K562 (cell line): ENCODE data around the gene ZNF577. TPM values are rescaled to one million over a fixed set of nuclear protein-coding genes. Genes with fewer than 3 reads are reported as not detected.

Source experiments
- BRD9 ChIP-seq: fragments of 450-650 bp; IDR thresholded peaks from 2 replicates; pipeline ENCODE4 v1.6.1; 2018; ENCODE audit warnings: low read depth; ENCODE audit not compliant: partially characterized antibody
- GATA2 ChIP-seq: sonication (generic); formaldehyde crosslinking; IDR thresholded peaks from 2 replicates; pipeline ENCODE4 v1.4.0; 2020; ENCODE audit warnings: mild to moderate bottlenecking, missing genetic modification reagents
- GTF2A2 ChIP-seq: IDR thresholded peaks from 2 replicates; pipeline ENCODE4 v1.6.1; 2016; ENCODE audit warnings: mild to moderate bottlenecking, missing genetic modification characterization, missing compliant biosample characterization
- HMG20A ChIP-seq: fragments of 450-650 bp; formaldehyde crosslinking; conservative IDR thresholded peaks from 2 replicates; pipeline ENCODE4 v1.4.0; 2020; ENCODE audit warnings: mild to moderate bottlenecking, mixed read lengths
- HMG20B ChIP-seq: fragments of 250-450 bp; sonication (Bioruptor Pico); IDR thresholded peaks from 2 replicates; pipeline ENCODE4 v1.5.0; 2021; ENCODE audit warnings: mild to moderate bottlenecking
- HNRNPUL1 ChIP-seq: fragments of 200-400 bp; formaldehyde crosslinking; IDR thresholded peaks from 2 replicates; pipeline ENCODE4 v1.6.1; 2017; ENCODE audit warnings: low read length
- HOMEZ ChIP-seq: fragments of 250-450 bp; sonication (Bioruptor Pico); IDR thresholded peaks from 2 replicates; pipeline ENCODE4 v1.4.0; 2020; ENCODE audit warnings: mild to moderate bottlenecking, moderate library complexity
- NR0B1 ChIP-seq: fragments of 450-650 bp; IDR thresholded peaks from one replicate; pipeline ENCODE4 v1.6.1; 2018; ENCODE audit warnings: mild to moderate bottlenecking, moderate library complexity; ENCODE audit not compliant: partially characterized antibody
- PHF8 ChIP-seq: fragments of 200-600 bp; sonication (generic); IDR thresholded peaks from 2 replicates; pipeline ENCODE4 v1.6.1; 2012; ENCODE audit warnings: mixed run types, mild to moderate bottlenecking, inconsistent platforms, low read length, moderate library complexity, borderline replicate concordance
- PKNOX1 ChIP-seq: fragments of 450-650 bp; IDR thresholded peaks from 2 replicates; pipeline ENCODE4 v1.6.1; 2016
- SAFB ChIP-seq: fragments of 200-400 bp; formaldehyde crosslinking; IDR thresholded peaks from 2 replicates; pipeline ENCODE4 v1.6.1; 2017; ENCODE audit warnings: low read depth, low read length, borderline replicate concordance
- SIX5 ChIP-seq, 2 experiments: IDR thresholded peaks; 2 replicates each; pipeline ENCODE4 v1.6.1; 2011; ENCODE audit warnings: low read length in 2 of 2, borderline replicate concordance in 1 of 2, low read depth in 1 of 2, mild to moderate bottlenecking in 1 of 2, moderate library complexity in 1 of 2; ENCODE audit not compliant: insufficient read depth in 1 of 2
- TEAD4 ChIP-seq, 2 experiments: sonication (generic) in 1 of 2; formaldehyde crosslinking in 1 of 2; IDR thresholded peaks; 2 replicates each; pipeline versions ENCODE4 v1.6.1 to v1.8.0; 2012 to 2022; ENCODE audit warnings: borderline replicate concordance in 1 of 2, inconsistent platforms in 1 of 2, low read length in 1 of 2, mild to moderate bottlenecking in 1 of 2, missing genetic modification reagents in 1 of 2
- ZNF146 ChIP-seq: IDR thresholded peaks from one replicate; pipeline ENCODE4 v1.6.1; 2018; ENCODE audit warnings: missing compliant biosample characterization; ENCODE audit not compliant: unreplicated experiment
- ZNF589 ChIP-seq: fragments of 200-800 bp; sonication (Bioruptor generic); IDR thresholded peaks from 2 replicates; pipeline ENCODE4 v1.6.1; 2016; ENCODE audit warnings: low read depth, missing genetic modification characterization, missing compliant biosample characterization
- ZNF668 ChIP-seq: fragments of 250-450 bp; sonication (Bioruptor Pico); IDR thresholded peaks from 2 replicates; pipeline ENCODE4 v1.8.0; 2022; ENCODE audit warnings: mild to moderate bottlenecking, inconsistent platforms
- ZNF77 ChIP-seq: fragments of 250-450 bp; sonication (Bioruptor Pico); IDR thresholded peaks from 2 replicates; pipeline ENCODE4 v1.5.0; 2020
- polyA plus RNA-seq, 8 experiments: library from polyadenylated mRNA; depleted of rRNA in 4 of 8; stranded (reverse) in 5 of 8; unstranded in 3 of 8; fragments of >200 nt; fragmentation: Nextera tagmentation in 2 of 8; fragmentation: Illumina TruSeq in 1 of 8; extraction: Ambion mirVana in 2 of 8; extraction: Trizol in 1 of 8; gene quantifications; 2 replicates each; pipeline versions ENCODE4 v1.2.1 to v1.2.3, GENCODE V29; 2011 to 2014; ENCODE audit warnings: inconsistent platforms in 1 of 8, missing spikeins in 1 of 8
- total RNA-seq, 7 experiments: library from RNA; depleted of rRNA in 6 of 7; stranded (reverse); fragments of >200 nt in 6 of 7; fragmentation: Illumina TruSeq in 2 of 7; extraction: Trizol in 2 of 7; gene quantifications; 2 replicates each; pipeline versions ENCODE4 v1.2.1 to v1.2.3, GENCODE V29; 2011 to 2021; ENCODE audit warnings: low replicate concordance in 1 of 7

The ZNF577 gene
- total and polyA plus RNA-seq, 9 of the 15 experiments (the other 6 are each of a cell fraction or from before 2014, with no cell fraction given) = 1.3 to 12.7 (median 7.0) TPM

- TF ChIP-seq NR0B1 (no peak), ZNF589 (no peak), BRD9 (peak; percentile 34), SAFB (no peak), HNRNPUL1 (no peak), TEAD4 (IDR thresholded peaks at IDR 0.05; ENCODE audit: low read length) (peak; percentile 57; the same call in 1 of the 2 replicates), TEAD4 (CRISPR knock-in tag; IDR thresholded peaks at IDR 0.05; ENCODE audit: borderline replicate concordance) (no peak), PKNOX1 (peak; percentile 9; the same call in 1 of the 2 replicates), HOMEZ (CRISPR knock-in tag) (no peak), SIX5 (IDR thresholded peaks at IDR 0.05; ENCODE audit: borderline replicate concordance in 1 of 2, insufficient read depth in 1 of 2, low read depth in 1 of 2, low read length in 2 of 2) (peak; percentile 68 to 71; a peak in 3 of 4 replicates), ZNF77 (CRISPR knock-in tag) (no peak), HMG20B (CRISPR knock-in tag) (no peak), GATA2 (CRISPR knock-in tag) (no peak), PHF8 (peak; percentile 82), ZNF146 (no peak), ZNF668 (no peak), GTF2A2 (tag) (no peak), HMG20A (CRISPR knock-in tag) (no peak)
- TF ChIP-seq, all 486 proteins: peak for 147
Measured at GRCh38 chr19:51904331-51905165, 16.8 kb upstream of the ZNF577 start, which contains the start of gene ZNF649 (continued).
